CD4-positive, alpha-beta T cell (primary cell): Measurements from ENCODE around the gene MAPK7. TPM values are rescaled to one million over a fixed set of nuclear protein-coding genes. Genes with fewer than 3 reads are reported as not detected.

ENCODE experiments used
- ATAC-seq: fragments of 200-7000 bp; cut with Tn5 transposase; one replicate; pipeline ENCODE4 v1.10.0; 2022; ENCODE audit warnings: mild to moderate bottlenecking; ENCODE audit not compliant: poor library complexity
- CTCF ChIA-PET: fragments of 350-600 bp; sonication (Branson Sonifier 250); formaldehyde crosslinking; loops from one replicate; lab custom pipeline; 2021; ENCODE audit warnings: antibody characterized with exemption, inconsistent platforms; lab: Charles Lee
- POLR2A ChIA-PET: fragments of 350-600 bp; sonication (Branson Sonifier 250); formaldehyde crosslinking; loops from one replicate; lab custom pipeline; 2021; ENCODE audit warnings: antibody characterized with exemption, inconsistent platforms; lab: Charles Lee
- DNase-seq, 14 experiments: peaks; one replicate each; pipeline ENCODE4 v3.0.0-alpha.2; 2013 to 2020; ENCODE audit warnings: mixed read lengths in 2 of 14
- H3K27ac ChIP-seq, 2 donors: one replicate each; pipeline versions ENCODE4 v1.5.1 to v1.7.0; 2013; ENCODE audit warnings: low read length in 2 of 2, low read depth in 1 of 2, mild to moderate bottlenecking in 1 of 2
- H3K27me3 ChIP-seq, 2 experiments: 1 replicate in 1 of 2; 2 replicates in 1 of 2; pipeline versions ENCODE4 v1.6.1 to v1.7.0; 2013; ENCODE audit warnings: low read length in 2 of 2, control low read depth in 1 of 2, mild to moderate bottlenecking in 1 of 2, moderate library complexity in 1 of 2; ENCODE audit not compliant: insufficient read depth in 2 of 2, control insufficient read depth in 1 of 2
- H3K36me3 ChIP-seq: one replicate; pipeline ENCODE4 v1.6.1; 2013; ENCODE audit warnings: low read length, control low read depth; ENCODE audit not compliant: insufficient read depth
- H3K4me1 ChIP-seq: one replicate; pipeline ENCODE4 v1.6.1; 2013; ENCODE audit warnings: low read length, control low read depth; ENCODE audit not compliant: insufficient read depth
- H3K4me3 ChIP-seq: one replicate; pipeline ENCODE4 v1.5.1; 2013; ENCODE audit warnings: mild to moderate bottlenecking, low read length, moderate library complexity
- H3K9me3 ChIP-seq, 2 experiments: 1 replicate in 1 of 2; 2 replicates in 1 of 2; pipeline versions ENCODE4 v1.6.1 to v1.7.0; 2013; ENCODE audit warnings: low read length in 2 of 2, mild to moderate bottlenecking in 2 of 2, control low read depth in 1 of 2, moderate library complexity in 1 of 2; ENCODE audit not compliant: control insufficient read depth in 1 of 2, insufficient read depth in 1 of 2
- H3K27ac Mint-ChIP-seq: one replicate; pipeline ENCODE4 v1.8.0; 2020; ENCODE audit warnings: mixed read lengths
- H3K27me3 Mint-ChIP-seq: one replicate; pipeline ENCODE4 v1.8.0; 2021; ENCODE audit warnings: mixed read lengths
- H3K36me3 Mint-ChIP-seq: one replicate; pipeline ENCODE4 v1.8.0; 2021; ENCODE audit warnings: low read depth, mixed read lengths
- H3K4me1 Mint-ChIP-seq: one replicate; pipeline ENCODE4 v1.8.0; 2021; ENCODE audit warnings: low read depth, mixed read lengths
- H3K4me3 Mint-ChIP-seq: one replicate; pipeline ENCODE4 v1.8.0; 2020; ENCODE audit warnings: mild to moderate bottlenecking, mixed read lengths
- H3K9me3 Mint-ChIP-seq: one replicate; pipeline ENCODE4 v1.8.0; 2020; ENCODE audit warnings: mixed read lengths
- intact Hi-C, 2 experiments: fragments of 100-400 bp; cut with DNase I in 1 of 2; cut with micrococcal nuclease in 1 of 2; formaldehyde crosslinking; loops; one replicate each; pipeline versions ENCODE4 v1.15.1 to v1.9.0; 2023 to 2025; cut with DNase I, micrococcal nuclease
- total RNA-seq, 174 experiments: library from RNA in 2 of 174; stranded (reverse) in 2 of 174; gene quantifications; one replicate each; pipeline ENCODE4 v1.2.3 and lab custom pipeline; 2021 to 2026
- TF ChIP-seq, protein P1 (sequence below): fragments of 200-600 bp; IDR thresholded peaks from one replicate; pipeline ENCODE4 v1.8.0; 2022; ENCODE audit warnings: antibody characterized with exemption, mild to moderate bottlenecking

The MAPK7 gene
- total RNA-seq, 2 experiments from 2014 or later: 15.2 to 17.3 TPM

DNA sequence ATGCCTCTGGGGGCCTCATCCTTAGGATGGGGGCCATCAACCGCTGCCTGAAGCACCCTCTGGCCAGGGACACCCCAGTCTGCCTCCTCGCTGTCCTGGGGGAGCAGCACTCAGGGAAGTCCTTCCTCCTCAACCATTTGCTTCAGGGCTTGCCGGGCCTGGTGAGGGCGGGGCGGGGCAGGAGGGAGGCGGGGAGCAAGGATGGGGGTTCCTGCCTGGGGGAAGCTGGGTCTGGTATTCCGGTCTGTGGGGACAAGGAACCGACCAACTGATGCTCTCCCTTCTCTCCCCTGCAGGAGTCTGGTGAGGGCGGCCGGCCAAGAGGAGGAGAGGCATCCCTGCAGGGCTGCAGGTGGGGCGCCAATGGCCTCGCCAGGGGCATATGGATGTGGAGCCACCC lies 34.7 kb downstream of the MAPK7 start:
- Mint-ChIP-seq H3K36me3 (no peaks in the 10 kb centered on the region), H3K4me3 (no peak overlapping the region), H3K4me1 (peaks cover 7% of the 10 kb centered on the region), H3K27ac (no peak overlapping the region), H3K9me3 (no peaks in the 10 kb centered on the region), H3K27me3 (no peaks in the 10 kb centered on the region)
- Histone ChIP-seq H3K9me3 (no peaks in the 10 kb centered on the region), H3K27ac (no peak overlapping the region), H3K27me3 (peaks cover 0 to 2% of the 10 kb centered on the region in 2 experiments), H3K36me3 (no peaks in the 10 kb centered on the region), H3K4me3 (no peak overlapping the region), H3K4me1 (peaks cover 3% of the 10 kb centered on the region)
- TF ChIP-seq, protein P1, sequence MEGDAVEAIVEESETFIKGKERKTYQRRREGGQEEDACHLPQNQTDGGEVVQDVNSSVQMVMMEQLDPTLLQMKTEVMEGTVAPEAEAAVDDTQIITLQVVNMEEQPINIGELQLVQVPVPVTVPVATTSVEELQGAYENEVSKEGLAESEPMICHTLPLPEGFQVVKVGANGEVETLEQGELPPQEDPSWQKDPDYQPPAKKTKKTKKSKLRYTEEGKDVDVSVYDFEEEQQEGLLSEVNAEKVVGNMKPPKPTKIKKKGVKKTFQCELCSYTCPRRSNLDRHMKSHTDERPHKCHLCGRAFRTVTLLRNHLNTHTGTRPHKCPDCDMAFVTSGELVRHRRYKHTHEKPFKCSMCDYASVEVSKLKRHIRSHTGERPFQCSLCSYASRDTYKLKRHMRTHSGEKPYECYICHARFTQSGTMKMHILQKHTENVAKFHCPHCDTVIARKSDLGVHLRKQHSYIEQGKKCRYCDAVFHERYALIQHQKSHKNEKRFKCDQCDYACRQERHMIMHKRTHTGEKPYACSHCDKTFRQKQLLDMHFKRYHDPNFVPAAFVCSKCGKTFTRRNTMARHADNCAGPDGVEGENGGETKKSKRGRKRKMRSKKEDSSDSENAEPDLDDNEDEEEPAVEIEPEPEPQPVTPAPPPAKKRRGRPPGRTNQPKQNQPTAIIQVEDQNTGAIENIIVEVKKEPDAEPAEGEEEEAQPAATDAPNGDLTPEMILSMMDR: no peak
- intact Hi-C loops: no loop called here
- ATAC-seq (no peak), DNase-seq (no peak)
- ChIA-PET CTCF (no interaction called here), POLR2A (no interaction called here)

DNA sequence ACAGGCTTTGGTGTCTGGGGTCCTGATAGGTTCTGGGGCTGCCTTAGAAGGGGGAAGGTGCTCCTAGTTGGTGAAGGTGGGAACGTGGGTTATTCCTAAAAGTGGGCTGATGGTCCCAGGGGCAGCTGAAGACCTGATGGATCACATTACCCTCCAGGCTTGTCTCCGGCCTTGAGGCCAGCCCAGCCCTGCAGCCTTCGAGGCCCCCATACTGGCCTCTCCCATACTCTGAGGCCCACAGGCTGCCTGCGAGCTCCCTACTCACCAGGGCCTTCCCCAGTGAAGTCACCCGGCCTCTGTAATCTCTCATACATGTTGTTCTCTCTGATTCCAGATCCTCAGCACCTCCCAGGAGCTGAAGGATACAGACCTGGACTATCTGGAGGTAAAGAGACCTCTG lies 35.5 kb downstream of the MAPK7 start:
- Mint-ChIP-seq H3K27me3 (no peaks in the 10 kb centered on the region), H3K36me3 (no peaks in the 10 kb centered on the region), H3K9me3 (no peaks in the 10 kb centered on the region), H3K4me3 (no peak overlapping the region), H3K4me1 (peaks cover 12% of the 10 kb centered on the region), H3K27ac (no peak overlapping the region)
- peaks cover 6% of the 10 kb centered on the region for H3K4me1 ChIP-seq
- ChIA-PET CTCF (no interaction called here), POLR2A (no interaction called here)
- no peak overlapping the region for H3K27ac ChIP-seq
- DNase-seq (no peak), ATAC-seq (no peak)
- no peak overlapping the region for H3K4me3 ChIP-seq
- no peaks in the 10 kb centered on the region for H3K9me3 ChIP-seq
- no peaks in the 10 kb centered on the region for H3K36me3 ChIP-seq
- intact Hi-C loops: no loop called here
- peaks cover 0 to 2% of the 10 kb centered on the region in 2 experiments for H3K27me3 ChIP-seq
- TF ChIP-seq, protein P1: no peak

DNA sequence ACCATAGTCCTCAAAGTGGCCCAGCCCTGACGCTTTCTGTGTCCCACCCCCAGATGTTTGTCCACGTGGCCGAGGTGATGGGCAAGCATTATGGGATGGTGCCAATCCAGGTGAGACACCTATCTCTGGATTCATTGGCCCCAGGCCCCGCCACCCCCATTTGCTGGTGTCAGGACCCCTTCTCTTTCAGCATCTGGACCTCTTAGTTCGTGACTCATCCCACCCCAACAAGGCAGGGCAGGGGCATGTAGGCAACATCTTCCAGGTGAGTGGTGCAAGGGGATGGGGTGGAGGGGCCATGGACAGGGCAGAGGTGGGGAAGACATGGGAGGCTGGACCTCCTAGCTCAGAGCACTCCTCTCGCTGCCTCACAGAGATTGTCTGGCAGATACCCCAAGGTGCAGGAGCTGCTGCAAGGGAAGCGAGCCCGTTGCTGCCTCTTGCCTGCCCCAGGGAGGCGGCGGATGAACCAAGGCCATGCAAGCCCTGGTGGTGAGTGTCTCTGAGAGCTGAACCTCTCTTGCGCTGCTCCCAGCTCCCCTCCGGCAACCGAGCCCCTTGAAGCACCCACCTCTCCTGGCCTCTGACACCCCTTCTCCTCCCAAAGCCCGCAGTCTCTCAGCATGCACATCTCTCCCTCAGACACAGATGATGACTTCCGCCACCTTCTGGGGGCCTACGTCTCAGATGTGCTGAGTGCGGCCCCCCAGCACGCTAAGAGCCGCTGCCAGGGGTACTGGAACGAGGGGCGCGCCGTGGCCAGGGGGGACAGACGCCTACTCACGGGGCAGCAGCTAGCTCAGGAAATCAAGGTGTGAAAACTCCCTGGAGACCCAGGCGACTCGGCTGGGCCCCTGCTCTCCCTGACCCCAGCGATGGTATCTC lies 36.3 kb downstream of the MAPK7 start:
- Mint-ChIP-seq H3K27me3 (no peaks in the 10 kb centered on the region), H3K4me3 (no peak overlapping the region), H3K36me3 (no peaks in the 10 kb centered on the region), H3K9me3 (no peaks in the 10 kb centered on the region), H3K4me1 (peaks cover 12% of the 10 kb centered on the region), H3K27ac (no peak overlapping the region)
- no peak overlapping the region for H3K4me3 ChIP-seq
- intact Hi-C loops: no loop called here
- no peak for DNase-seq
- ATAC-seq: no peak
- no peaks in the 10 kb centered on the region for H3K36me3 ChIP-seq
- ChIA-PET CTCF (no interaction called here), POLR2A (no interaction called here)
- no peak overlapping the region for H3K27ac ChIP-seq
- H3K27me3 ChIP-seq: peaks cover 0 to 2% of the 10 kb centered on the region in 2 experiments
- peaks cover 6% of the 10 kb centered on the region for H3K4me1 ChIP-seq
- TF ChIP-seq, protein P1: no peak
- H3K9me3 ChIP-seq: no peaks in the 10 kb centered on the region
